ENCODE measurements around the gene LMX1A.

The LMX1A gene

DNA sequence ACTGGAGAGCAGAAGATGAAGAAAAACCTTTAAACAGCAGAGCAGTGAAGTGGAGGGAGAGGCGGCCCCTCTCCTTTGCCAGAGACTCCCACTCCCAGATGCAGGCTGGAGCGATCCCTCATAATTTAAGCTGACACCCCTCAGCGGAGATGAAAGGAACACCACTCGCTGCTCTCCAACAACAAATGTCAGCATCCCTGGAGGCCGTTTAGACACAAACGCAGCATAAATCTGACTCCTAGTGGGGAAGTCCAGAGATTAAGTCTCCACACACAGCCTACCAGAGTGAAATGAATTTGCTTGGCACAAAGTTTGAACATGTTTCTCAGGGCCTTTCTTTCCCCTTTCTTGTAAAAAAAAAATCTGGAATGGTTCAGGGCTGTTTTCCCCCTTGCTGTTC, 137.8 kb downstream of the LMX1A start:
- DNase-seq (ENCODE audit: low read depth): no peak

GRCh38 chr1:165217958-165218357, 138.6 kb downstream of the LMX1A start:
- DNase-seq (ENCODE audit: low read depth): no peak

DNA sequence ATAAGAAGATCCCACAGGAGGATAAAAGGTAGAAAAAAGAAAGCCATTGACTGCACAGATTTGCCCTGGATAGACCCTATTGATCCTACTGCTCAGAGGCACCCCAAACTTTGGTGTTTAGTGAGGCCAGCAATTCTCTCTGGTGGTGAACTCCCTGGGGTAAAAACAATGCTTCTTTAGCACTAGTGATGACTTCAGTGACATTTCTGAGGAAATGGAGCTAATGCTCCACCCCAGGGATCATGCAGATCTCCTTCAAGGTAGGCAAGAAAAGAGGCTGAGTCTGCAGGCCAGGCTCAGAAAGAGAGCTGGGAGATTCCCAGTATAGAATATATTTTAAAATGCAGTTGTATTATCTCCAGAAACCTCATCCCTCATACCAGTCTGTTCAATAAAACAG, 140.3 kb downstream of the LMX1A start:
- no peak for DNase-seq (ENCODE audit: low read depth)

DNA sequence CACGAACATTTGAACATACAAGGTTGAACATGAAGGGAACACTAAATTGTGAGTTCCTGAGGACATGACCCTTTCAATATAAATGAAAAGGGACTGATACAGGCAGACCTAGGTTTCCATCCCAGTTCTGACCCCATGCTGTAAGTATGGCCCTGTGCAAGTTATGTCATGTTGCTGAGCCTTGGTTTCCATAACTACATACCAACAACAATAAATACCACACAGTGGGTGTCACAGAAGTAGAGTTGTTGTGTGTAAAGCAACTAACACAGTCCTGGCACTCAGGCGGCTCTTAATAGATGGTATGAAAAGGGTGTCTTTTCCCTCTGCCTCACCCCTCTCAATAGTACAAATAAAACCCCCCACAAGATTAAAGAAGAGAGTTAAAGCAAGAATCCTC, 140.8 kb downstream of the LMX1A start:
- DNase-seq (ENCODE audit: low read depth): no peak

GRCh38 chr1:165212229-165212628, 144.3 kb downstream of the LMX1A start:
- DNase-seq (ENCODE audit: low read depth): no peak

GRCh38 chr1:165207853-165208515, 148.5 kb downstream of the LMX1A start:
- no peak for DNase-seq (ENCODE audit: low read depth)

DNA sequence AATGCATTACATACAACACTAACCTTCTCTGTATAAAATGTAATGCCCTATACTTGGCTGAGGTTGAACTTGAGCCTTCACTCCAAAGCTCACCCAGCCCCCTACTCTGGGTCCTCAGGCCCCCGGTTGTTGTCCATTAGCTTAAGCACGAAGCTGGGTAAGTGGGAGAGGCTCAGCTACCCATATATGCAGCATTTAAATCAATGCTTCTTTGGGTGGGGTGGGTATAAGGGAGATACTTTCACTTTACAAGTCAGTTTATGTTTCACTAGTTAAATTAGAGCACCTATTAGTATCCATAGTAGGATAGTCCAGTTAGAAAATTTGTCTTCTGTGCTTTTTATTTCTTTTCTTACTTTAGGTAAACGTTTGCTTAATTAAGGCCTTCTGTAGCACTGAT, 151.4 kb downstream of the LMX1A start:
- no peak for DNase-seq (ENCODE audit: low read depth)

DNA sequence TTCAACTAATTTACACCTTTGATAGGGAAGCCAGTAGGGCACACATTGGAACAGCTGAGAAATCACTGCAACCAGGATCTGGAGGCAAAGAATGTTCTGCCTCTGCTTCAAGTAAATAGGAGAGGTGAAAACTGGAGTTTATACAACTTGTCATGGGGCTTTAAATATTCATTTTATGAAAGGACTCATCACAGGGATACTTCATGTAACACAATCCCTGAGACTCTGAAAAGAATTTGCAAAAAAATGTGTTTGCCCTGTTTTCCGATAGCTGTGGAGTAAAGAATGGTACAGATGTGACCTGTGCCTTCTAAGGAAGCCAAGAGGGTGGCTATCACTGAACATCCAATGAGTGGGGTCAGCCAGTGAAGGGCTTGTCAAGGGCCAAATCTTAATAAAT, 152.0 kb downstream of the LMX1A start:
- DNase-seq (ENCODE audit: low read depth): no peak

DNA sequence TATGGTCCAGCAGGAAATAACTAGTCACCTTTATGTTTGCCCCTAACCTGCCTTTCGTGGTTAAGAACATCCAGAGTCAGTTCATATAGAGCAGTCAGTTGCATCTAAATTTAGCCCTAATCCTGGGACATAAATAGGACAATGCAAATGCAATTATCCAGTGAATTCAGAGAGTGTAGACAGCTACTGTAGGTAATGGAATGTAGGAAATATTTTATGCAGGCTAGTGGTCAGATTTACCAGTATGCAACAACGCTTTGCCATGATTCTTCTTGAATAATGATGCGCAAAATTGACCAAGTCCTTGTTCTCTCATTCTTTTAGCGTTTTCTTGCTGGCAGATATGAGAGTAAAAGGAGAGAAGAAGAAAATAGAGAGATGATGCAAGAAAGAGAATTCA, 165.4 kb downstream of the LMX1A start:
- DNase-seq (ENCODE audit: low read depth): no peak

- DNase-seq (ENCODE audit: low read depth): no peak
These were observed 166.6 kb downstream of the LMX1A start for GRCh38 chr1:165189913-165190312.

DNA sequence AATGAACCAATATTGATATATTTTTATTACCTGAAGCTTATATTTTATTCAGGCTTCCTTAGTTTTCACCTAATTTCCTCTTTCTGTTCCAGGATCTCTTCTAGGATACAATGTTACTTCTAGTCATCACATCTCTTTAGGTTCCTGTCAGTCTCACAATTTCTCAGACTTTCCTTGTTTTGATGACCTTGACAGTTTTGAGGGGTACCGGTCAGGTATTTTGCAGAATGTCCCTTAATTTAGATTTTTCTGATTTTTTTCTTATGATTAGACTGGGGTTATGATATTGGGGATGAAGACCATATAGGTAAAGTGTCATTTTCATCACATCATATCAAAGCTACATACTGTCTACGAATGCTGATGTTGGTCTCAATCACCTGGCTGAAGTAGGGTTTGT, 167.5 kb downstream of the LMX1A start:
- DNase-seq (ENCODE audit: low read depth): no peak

DNA sequence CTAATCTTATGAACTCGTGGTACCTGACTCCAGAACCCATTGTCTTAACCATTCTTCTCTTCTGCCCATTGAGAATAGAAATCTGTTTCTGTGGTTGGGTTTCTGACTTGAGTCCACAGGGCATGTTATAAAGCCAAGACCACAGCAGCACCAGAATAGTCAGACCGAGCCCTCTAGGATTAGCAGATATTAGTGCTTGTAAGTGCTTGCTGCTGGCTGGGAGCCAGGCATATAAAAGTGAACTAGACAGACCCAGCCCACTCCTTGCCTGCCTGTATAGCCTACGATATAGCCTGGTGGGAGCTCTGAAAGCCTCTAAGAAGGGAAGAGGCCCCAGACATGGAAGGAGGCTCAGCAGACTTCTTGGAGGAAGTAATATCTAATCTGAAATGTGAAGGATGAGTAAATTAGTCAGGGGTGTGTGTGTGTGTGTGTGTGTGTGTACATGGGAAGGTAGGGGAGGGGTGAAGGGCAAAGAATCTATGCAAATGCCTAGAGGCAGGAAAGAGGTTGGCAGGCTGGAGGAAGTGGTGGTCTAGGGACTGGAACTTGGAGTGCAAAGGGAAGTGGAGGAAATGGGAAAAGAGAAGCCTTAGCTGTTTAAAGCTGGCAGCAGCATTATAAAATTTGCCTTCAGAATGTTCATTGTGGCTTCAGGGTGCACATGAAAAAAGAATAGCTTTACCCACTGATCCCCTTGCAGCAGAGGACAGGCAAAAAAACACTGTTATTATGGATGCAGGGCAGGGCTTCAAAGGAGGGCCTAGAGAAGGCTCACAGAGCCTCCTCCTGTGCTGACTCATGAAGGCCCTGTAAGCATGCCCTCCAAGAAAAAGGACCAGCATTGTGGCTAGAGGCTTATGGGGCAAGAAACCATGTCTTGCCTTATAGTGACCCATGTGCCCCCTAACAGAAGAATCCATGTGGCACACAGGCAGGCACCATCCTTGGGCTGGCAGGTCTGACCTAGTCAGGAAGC, 169.2 kb downstream of the LMX1A start:
- DNase-seq (ENCODE audit: low read depth): no peak

GRCh38 chr1:165185161-165185889, 171.2 kb downstream of the LMX1A start:
- no peak for DNase-seq (ENCODE audit: low read depth)

- no peak for DNase-seq (ENCODE audit: low read depth)
These were observed 173.5 kb downstream of the LMX1A start for GRCh38 chr1:165182975-165183374.

- DNase-seq (ENCODE audit: low read depth): no peak
These were observed 177.2 kb downstream of the LMX1A start for GRCh38 chr1:165179306-165179705.

- DNase-seq (ENCODE audit: low read depth): no peak
These were observed 182.0 kb downstream of the LMX1A start for GRCh38 chr1:165174491-165174890.

DNA sequence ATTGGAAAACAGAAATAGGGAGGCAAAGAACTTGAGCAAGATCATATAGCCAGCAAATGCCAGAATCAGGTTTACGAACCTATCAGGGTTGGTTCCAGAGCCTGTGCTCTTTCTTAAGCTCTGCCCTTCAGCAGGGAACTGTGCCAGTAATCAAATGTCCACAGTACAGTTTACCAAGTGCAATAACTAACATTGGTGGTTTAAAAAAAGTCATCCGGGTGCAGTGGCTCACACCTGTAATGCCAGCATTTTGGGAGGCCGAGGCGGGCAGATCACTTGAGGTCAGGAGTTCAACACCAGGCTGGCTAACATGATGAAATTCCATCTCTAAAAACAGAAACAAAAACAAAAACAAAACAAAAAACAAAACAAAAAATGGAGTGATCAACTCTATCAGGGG, 182.7 kb downstream of the LMX1A start:
- no peak for DNase-seq (ENCODE audit: low read depth)

DNA sequence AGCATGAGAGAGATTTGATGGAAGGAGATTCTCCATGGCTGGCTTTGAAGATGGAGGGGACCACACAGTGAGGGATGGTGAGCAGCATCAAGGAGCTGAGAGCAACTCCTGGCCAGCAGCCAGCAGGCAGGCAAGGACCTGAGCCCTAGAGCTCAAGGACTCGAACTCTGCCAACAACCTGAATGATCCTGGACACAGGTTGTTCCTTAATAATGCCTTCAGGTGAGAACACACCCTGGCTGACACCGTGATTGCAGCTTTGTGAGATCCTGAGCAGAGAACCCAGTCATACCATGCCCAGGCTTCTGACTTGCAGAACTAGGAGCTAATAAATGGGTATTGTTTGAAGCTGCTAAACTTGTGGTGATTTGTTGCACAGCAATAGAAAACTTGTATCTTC, 183.1 kb downstream of the LMX1A start:
- DNase-seq (ENCODE audit: low read depth): no peak

GRCh38 chr1:165172666-165173065, 183.8 kb downstream of the LMX1A start:
- no peak for DNase-seq (ENCODE audit: low read depth)

- DNase-seq (ENCODE audit: low read depth): no peak
These were observed 186.8 kb downstream of the LMX1A start for GRCh38 chr1:165169729-165170128.

DNA sequence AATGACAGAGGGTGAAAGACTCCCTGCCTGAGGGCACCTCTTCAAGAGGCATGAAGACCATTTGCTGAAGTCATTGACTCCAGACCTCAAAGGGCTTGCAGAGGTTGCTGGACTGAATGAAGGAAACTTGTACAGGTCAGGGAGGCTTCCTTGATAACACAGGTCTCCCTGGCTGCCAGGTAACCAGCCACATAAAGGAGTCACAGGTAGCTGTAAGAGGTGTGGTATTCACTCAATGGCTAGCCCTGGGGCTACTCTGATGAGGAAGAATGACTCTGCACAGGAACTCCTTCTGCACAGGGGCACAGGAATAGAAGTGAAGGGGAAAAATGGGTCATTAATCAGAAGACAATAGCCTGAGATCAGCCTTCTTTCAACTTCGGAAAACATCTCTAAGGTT, 187.5 kb downstream of the LMX1A start:
- no peak for DNase-seq (ENCODE audit: low read depth)

DNA sequence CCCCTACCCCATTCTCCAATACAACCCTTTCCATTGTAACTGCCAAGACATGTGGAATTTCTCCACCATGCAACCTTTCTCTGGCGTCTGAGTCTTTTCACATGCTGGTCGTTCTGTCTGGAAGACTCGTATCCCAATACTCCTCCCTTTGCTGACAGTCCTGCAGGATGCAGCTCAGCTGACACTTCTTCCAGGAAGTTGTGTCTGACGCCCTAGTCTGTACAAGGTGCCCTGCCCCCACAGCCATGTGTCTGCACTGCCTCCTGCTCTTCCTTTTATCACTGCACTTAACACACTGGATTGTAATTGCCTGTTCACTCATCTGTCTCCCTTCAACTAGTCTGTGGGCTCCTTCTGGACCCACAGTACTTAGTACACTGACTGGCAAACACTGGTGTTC, 188.0 kb downstream of the LMX1A start:
- DNase-seq (ENCODE audit: low read depth): no peak
